Hair follicular keratinocyte (primary cell): ENCODE data around the gene UBE2D1. TPM values are rescaled to one million over a fixed set of nuclear protein-coding genes. Genes with fewer than 3 reads are reported as not detected.

Source experiments
- total RNA-seq: library from RNA; depleted of rRNA; stranded (reverse); fragments of >200 nt; gene quantifications from 2 replicates; pipeline ENCODE4 v1.2.3, GENCODE V29; 2015

Gene UBE2D1
- 12.3 and 13.4 TPM in 2 replicates for total RNA-seq

DNA sequence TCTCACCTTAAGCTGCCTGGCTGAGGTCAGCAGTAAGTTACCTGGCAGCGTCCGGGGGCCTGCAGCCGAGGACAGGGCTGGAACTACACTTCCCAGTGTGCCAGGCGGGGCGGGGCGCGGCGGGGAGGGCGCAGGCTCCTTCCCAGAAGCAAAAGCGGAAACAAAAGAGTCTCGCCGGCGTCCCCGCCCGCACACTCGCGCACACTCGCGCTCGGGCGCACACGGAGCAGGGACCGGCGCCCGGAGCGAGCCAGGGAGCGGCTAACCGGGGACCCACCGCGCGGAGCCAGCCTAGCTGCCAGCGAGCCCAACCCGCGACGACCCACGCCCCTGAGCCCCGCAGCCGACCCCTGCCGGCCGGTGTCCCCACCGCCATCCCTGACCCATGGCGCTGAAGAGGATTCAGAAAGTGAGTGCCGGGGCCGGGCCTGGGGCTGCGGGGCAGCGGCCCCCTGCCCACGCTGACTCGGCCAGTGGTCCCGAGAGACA lies at the start of gene UBE2D1:
Gene UBE2D1 (plus strand): TSS at position 190 of the 489 bp plus-strand sequence. CDS start 196 bp downstream, at position 386.

DNA sequence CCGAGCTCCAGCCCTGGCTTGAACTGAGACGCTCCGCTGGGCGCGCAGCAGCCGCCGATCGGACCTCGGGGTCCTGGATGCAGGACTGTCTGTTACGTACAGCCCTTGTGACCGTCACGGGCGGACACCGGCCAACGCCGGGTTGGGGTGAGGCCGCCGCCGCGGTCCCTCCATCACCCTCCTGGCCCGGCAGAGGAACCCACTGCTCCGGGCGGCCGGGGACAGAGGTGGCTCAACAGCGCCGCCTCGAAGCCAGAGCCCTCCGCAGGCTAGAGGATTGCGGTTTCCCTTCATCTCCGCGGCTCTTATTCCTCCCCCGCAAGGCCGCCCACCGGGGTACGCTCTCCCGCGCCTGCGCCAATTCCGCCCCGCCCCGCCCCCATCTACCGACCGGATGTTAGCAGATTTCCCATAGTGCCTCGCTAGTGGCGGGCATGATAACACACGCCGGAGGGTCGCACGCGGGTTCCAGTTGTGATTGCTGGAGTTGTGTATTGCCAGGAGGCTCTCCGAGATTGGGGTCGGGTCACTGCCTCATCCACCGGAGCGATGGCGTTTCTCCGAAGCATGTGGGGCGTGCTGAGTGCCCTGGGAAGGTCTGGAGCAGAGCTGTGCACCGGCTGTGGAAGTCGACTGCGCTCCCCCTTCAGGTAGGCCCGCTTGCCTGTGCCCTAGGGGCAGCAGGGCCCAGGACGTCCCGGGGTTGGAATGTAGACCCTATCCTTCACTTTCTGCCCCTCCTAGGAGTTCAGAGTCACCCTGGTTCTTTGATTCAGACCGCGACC lies 50.4 kb downstream of the UBE2D1 start, which contains the start of gene TFAM:
Gene TFAM (plus strand): TSS at position 412 of the 785 bp plus-strand sequence. CDS start 138 bp downstream, at position 550.

Other genes with a start within 250 kb of the UBE2D1 start
- 2.3 and 3.6 TPM in 2 replicates for gene IPMK, start 67.1 kb upstream of the UBE2D1 start, total RNA-seq
- 30.0 and 43.6 TPM in 2 replicates for gene CISD1, start 65.8 kb upstream of the UBE2D1 start, total RNA-seq
- gene TFAM, start 50.4 kb downstream of the UBE2D1 start, total RNA-seq: 27.5 and 37.0 TPM in 2 replicates
- 9.8 and 10.4 TPM in 2 replicates for gene BICC1, start 177.9 kb downstream of the UBE2D1 start, total RNA-seq